Activated CD8-positive, alpha-beta memory T cell treated with anti-CD3 and anti-CD28 coated beads, Interleukin-2, amount 50 U/mL, for 1 hour (primary cell): ENCODE measurements around the gene CAB39L.

Source experiments
- DNase-seq: peaks from one replicate; pipeline ENCODE4 v3.0.0-alpha.2; 2020; ENCODE audit errors: extremely low read depth

Gene CAB39L

GRCh38 chr13:49441846-49442245 lies 2.0 kb downstream of the CAB39L start:
- no peak for DNase-seq

GRCh38 chr13:49441312-49441711 lies 2.6 kb downstream of the CAB39L start:
- DNase-seq: no peak

GRCh38 chr13:49439609-49440008 lies 4.3 kb downstream of the CAB39L start:
- no peak for DNase-seq

- no peak for DNase-seq
These were observed 6.2 kb downstream of the CAB39L start for GRCh38 chr13:49437705-49438104.

- DNase-seq: no peak
These were observed 7.0 kb downstream of the CAB39L start for GRCh38 chr13:49436890-49437289.

- no peak for DNase-seq
These were observed 7.9 kb downstream of the CAB39L start for GRCh38 chr13:49435992-49436391.

GRCh38 chr13:49429121-49429520 lies 14.7 kb downstream of the CAB39L start:
- DNase-seq: no peak

- DNase-seq: no peak
These were observed 15.7 kb downstream of the CAB39L start for GRCh38 chr13:49428041-49428763.

GRCh38 chr13:49424011-49424560 lies 19.8 kb downstream of the CAB39L start:
- no peak for DNase-seq

GRCh38 chr13:49421391-49421790 lies 22.5 kb downstream of the CAB39L start:
- DNase-seq: no peak

GRCh38 chr13:49419276-49419675 lies 24.6 kb downstream of the CAB39L start:
- DNase-seq: no peak

- no peak for DNase-seq
These were observed 25.7 kb downstream of the CAB39L start for GRCh38 chr13:49418206-49418605.

- no peak for DNase-seq
These were observed 26.7 kb downstream of the CAB39L start for GRCh38 chr13:49417161-49417560.

GRCh38 chr13:49412749-49413148 lies 31.1 kb downstream of the CAB39L start:
- DNase-seq: no peak

GRCh38 chr13:49411353-49411752 lies 32.5 kb downstream of the CAB39L start:
- no peak for DNase-seq

- no peak for DNase-seq
These were observed 33.4 kb downstream of the CAB39L start for GRCh38 chr13:49410477-49410876.

GRCh38 chr13:49410006-49410405 lies 33.9 kb downstream of the CAB39L start:
- no peak for DNase-seq

- DNase-seq: no peak
These were observed 34.9 kb downstream of the CAB39L start for GRCh38 chr13:49409008-49409407.

- DNase-seq: no peak
These were observed 35.9 kb downstream of the CAB39L start for GRCh38 chr13:49407936-49408335.

- DNase-seq: no peak
These were observed 36.8 kb downstream of the CAB39L start for GRCh38 chr13:49407068-49407467.

GRCh38 chr13:49404703-49405020 lies 39.2 kb downstream of the CAB39L start:
- DNase-seq: no peak

GRCh38 chr13:49403996-49404702 lies 39.7 kb downstream of the CAB39L start:
- DNase-seq: no peak
